Glomerular visceral epithelial cell (primary cell): ENCODE data around the gene RWDD3.

Source experiments
- DNase-seq: peaks from one replicate; pipeline ENCODE4 v3.0.0-alpha.2; 2016; ENCODE audit errors: extremely low spot score

RWDD3 gene

GRCh38 chr1:95282518-95282895, 48.5 kb downstream of the RWDD3 start:
- DNase-seq = no peak

- DNase-seq = no peak
Observed at GRCh38 chr1:95284420-95284819, 50.4 kb downstream of the RWDD3 start.

- no peak for DNase-seq
Observed at GRCh38 chr1:95286479-95286878, 52.5 kb downstream of the RWDD3 start.

- no peak for DNase-seq
Observed at GRCh38 chr1:95287081-95287480, 53.1 kb downstream of the RWDD3 start.

- no peak for DNase-seq
Observed at GRCh38 chr1:95287825-95288224, 53.8 kb downstream of the RWDD3 start.
